A549 (cell line): Measurements from ENCODE around the gene ATAT1.

Experiments used
- CBX2 ChIP-seq: fragments of 200-600 bp; sonication (generic); IDR thresholded peaks from 2 replicates; pipeline ENCODE4 v1.6.1; 2016; ENCODE audit warnings: low read depth, mild to moderate bottlenecking, borderline replicate concordance
- CHD2 ChIP-seq: fragments of 150-350 bp; IDR thresholded peaks from 2 replicates; pipeline ENCODE4 v1.6.1; 2014; ENCODE audit warnings: low read length; ENCODE audit not compliant: partially characterized antibody
- CTCF ChIP-seq: fragments of >200 bp; sonication (Bioruptor Twin); formaldehyde crosslinking; IDR thresholded peaks from 3 replicates; pipeline ENCODE4 v1.5.1; 2016
- MAX ChIP-seq: IDR thresholded peaks from 2 replicates; pipeline ENCODE4 v1.6.1; 2012
- POLR2A ChIP-seq: IDR thresholded peaks from 2 replicates; pipeline ENCODE4 v1.6.1; 2012; ENCODE audit warnings: mild to moderate bottlenecking, low read length
- REST ChIP-seq: fragments of 200-600 bp; sonication (generic); IDR thresholded peaks from 2 replicates; pipeline ENCODE4 v1.6.1; 2016; ENCODE audit warnings: antibody characterized with exemption, mild to moderate bottlenecking, moderate library complexity
- RNF2 ChIP-seq: fragments of 200-600 bp; sonication (generic); IDR thresholded peaks from 2 replicates; pipeline ENCODE4 v1.6.1; 2016; ENCODE audit warnings: low read depth, mild to moderate bottlenecking, antibody characterized with exemption, moderate library complexity, borderline replicate concordance
- SMC3 ChIP-seq: fragments of >200 bp; sonication (Bioruptor Twin); formaldehyde crosslinking; IDR thresholded peaks from 3 replicates; pipeline ENCODE4 v1.6.1; 2018; ENCODE audit warnings: inconsistent platforms
- USF2 ChIP-seq: fragments of 450-650 bp; IDR thresholded peaks from 2 replicates; pipeline ENCODE4 v1.6.1; 2014; ENCODE audit warnings: antibody characterized with exemption
- ZFP36 ChIP-seq: fragments of 450-650 bp; IDR thresholded peaks from 2 replicates; pipeline ENCODE4 v1.6.1; 2014; ENCODE audit warnings: borderline replicate concordance; ENCODE audit not compliant: partially characterized antibody
- ZSCAN20 ChIP-seq: fragments of 250-450 bp; sonication (Bioruptor Pico); IDR thresholded peaks from 2 replicates; pipeline ENCODE4 v1.8.0; 2022; ENCODE audit warnings: mild to moderate bottlenecking, moderate library complexity

- TF ChIP-seq POLR2A (no peak), USF2 (no peak), ZFP36 (no peak), CTCF (no peak), MAX (no peak), CBX2 (no peak), REST (no peak), ZSCAN20 (CRISPR knock-in tag) (no peak), RNF2 (no peak), CHD2 (no peak), SMC3 (no peak)
Observed at GRCh38 chr6:30655743-30656094, 29.0 kb downstream of the ATAT1 start.
